Upper lobe of left lung (tissue), 4 donors: ENCODE data around the gene MSI2.

Experiments
- POLR2A ChIP-seq, 4 donors: fragments of 450-650 bp; IDR thresholded peaks; one replicate each; pipeline ENCODE4 v1.5.1; 2016 to 2017; ENCODE audit warnings: antibody characterized with exemption in 4 of 4, mild to moderate bottlenecking in 2 of 4
- TF ChIP-seq, protein P1 (sequence below), 6 experiments: fragments of 450-650 bp in 4 of 6; fragments of 200-600 bp in 2 of 6; sonication (generic) in 2 of 6; IDR thresholded peaks; one replicate each; pipeline ENCODE4 v1.5.1; 2016 to 2019; ENCODE audit warnings: antibody characterized with exemption in 6 of 6

GRCh38 chr17:57377094-57377493 is 120.8 kb downstream of the MSI2 start:
- no peak for TF ChIP-seq POLR2A (IDR thresholded peaks at IDR 0.05)
- TF ChIP-seq, protein P1, sequence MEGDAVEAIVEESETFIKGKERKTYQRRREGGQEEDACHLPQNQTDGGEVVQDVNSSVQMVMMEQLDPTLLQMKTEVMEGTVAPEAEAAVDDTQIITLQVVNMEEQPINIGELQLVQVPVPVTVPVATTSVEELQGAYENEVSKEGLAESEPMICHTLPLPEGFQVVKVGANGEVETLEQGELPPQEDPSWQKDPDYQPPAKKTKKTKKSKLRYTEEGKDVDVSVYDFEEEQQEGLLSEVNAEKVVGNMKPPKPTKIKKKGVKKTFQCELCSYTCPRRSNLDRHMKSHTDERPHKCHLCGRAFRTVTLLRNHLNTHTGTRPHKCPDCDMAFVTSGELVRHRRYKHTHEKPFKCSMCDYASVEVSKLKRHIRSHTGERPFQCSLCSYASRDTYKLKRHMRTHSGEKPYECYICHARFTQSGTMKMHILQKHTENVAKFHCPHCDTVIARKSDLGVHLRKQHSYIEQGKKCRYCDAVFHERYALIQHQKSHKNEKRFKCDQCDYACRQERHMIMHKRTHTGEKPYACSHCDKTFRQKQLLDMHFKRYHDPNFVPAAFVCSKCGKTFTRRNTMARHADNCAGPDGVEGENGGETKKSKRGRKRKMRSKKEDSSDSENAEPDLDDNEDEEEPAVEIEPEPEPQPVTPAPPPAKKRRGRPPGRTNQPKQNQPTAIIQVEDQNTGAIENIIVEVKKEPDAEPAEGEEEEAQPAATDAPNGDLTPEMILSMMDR (IDR thresholded peaks at IDR 0.05), result no peak
